Measurements from ENCODE around the gene PEX10. TPM values are rescaled to one million over a fixed set of nuclear protein-coding genes. Genes with fewer than 3 reads are reported as not detected.

PEX10 gene
- total and polyA plus RNA-seq, 4 donors = 4.0 to 15.3 (median 11.4) TPM

GRCh38 chr1:2393471-2393877 lies 18.9 kb downstream of the PEX10 start:
- Histone ChIP-seq H3K36me3 (ENCODE audit: control insufficient read depth in 1 of 2, insufficient read depth in 2 of 2, low read length in 1 of 2) (peaks cover 0 to 6% of the 10 kb centered on the region in 2 donors), H3K4me1 (ENCODE audit: control insufficient read depth in 1 of 2, insufficient read depth in 2 of 2, low read length in 2 of 2) (no peaks in the 10 kb centered on the region), H3K27me3 (ENCODE audit: control insufficient read depth in 1 of 2, insufficient read depth in 2 of 2, low read length in 1 of 2) (no peaks in the 10 kb centered on the region), H3K9me3 (ENCODE audit: control insufficient read depth, low read length) (no peaks in the 10 kb centered on the region), H3K27ac (ENCODE audit: low read depth in 1 of 2, low read length in 2 of 2) (no peak overlapping the region), H3K4me3 (ENCODE audit: low read length in 2 of 2) (no peak overlapping the region)
- intact Hi-C loops (cut with DNase I) = no loop called here
- 58 to 61% methylated on average over 9 of the region's 9 CpGs for WGBS, 2 donors
- DNase-seq (no peak), ATAC-seq (ENCODE audit: low FRiP score) (no peak)

- Histone ChIP-seq H3K9me3 (ENCODE audit: control insufficient read depth, low read length) (no peaks in the 10 kb centered on the region), H3K36me3 (ENCODE audit: control insufficient read depth in 1 of 2, insufficient read depth in 2 of 2, low read length in 1 of 2) (peaks cover 0 to 4% of the 10 kb centered on the region in 2 donors), H3K27ac (ENCODE audit: low read depth in 1 of 2, low read length in 2 of 2) (no peak overlapping the region), H3K4me3 (ENCODE audit: low read length in 2 of 2) (peak overlapping the region in 1 of 2 donors; percentile 92), H3K4me1 (ENCODE audit: control insufficient read depth in 1 of 2, insufficient read depth in 2 of 2, low read length in 2 of 2) (no peaks in the 10 kb centered on the region), H3K27me3 (ENCODE audit: control insufficient read depth in 1 of 2, insufficient read depth in 2 of 2, low read length in 1 of 2) (no peaks in the 10 kb centered on the region)
- intact Hi-C loops (cut with DNase I) = no loop called here
- WGBS, 2 donors = 43 to 49% methylated on average over 16 of the region's 16 CpGs
- DNase-seq = no peak
- no peak for ATAC-seq (ENCODE audit: low FRiP score)
These were observed 19.7 kb downstream of the PEX10 start for GRCh38 chr1:2392686-2393085.

GRCh38 chr1:2391931-2392509 lies 20.3 kb downstream of the PEX10 start:
- H3K27ac ChIP-seq (ENCODE audit: low read depth in 1 of 2, low read length in 2 of 2) = peak overlapping the region; percentile 6 to 59
- ATAC-seq (ENCODE audit: low FRiP score) (peak; percentile 5), DNase-seq (no peak)
- no peaks in the 10 kb centered on the region for H3K4me1 ChIP-seq (ENCODE audit: control insufficient read depth in 1 of 2, insufficient read depth in 2 of 2, low read length in 2 of 2)
- no peaks in the 10 kb centered on the region for H3K9me3 ChIP-seq (ENCODE audit: control insufficient read depth, low read length)
- intact Hi-C loops (cut with DNase I) = no loop called here
- WGBS, 2 donors = 0 to 1% methylated on average over 18 to 62 of the region's 62 CpGs
- peaks cover 0 to 2% of the 10 kb centered on the region in 2 donors for H3K36me3 ChIP-seq (ENCODE audit: control insufficient read depth in 1 of 2, insufficient read depth in 2 of 2, low read length in 1 of 2)
- H3K4me3 ChIP-seq (ENCODE audit: low read length in 2 of 2) = peak overlapping the region; percentile 92 to 95
- no peaks in the 10 kb centered on the region for H3K27me3 ChIP-seq (ENCODE audit: control insufficient read depth in 1 of 2, insufficient read depth in 2 of 2, low read length in 1 of 2)

- ATAC-seq (ENCODE audit: low FRiP score) (peak; percentile 97), DNase-seq (peak; percentile 100)
- Histone ChIP-seq H3K4me3 (ENCODE audit: low read length in 2 of 2) (peak within 1 kb of the TSS; percentile 92 to 95), H3K9me3 (ENCODE audit: control insufficient read depth, low read length) (no peaks in the 10 kb centered on the region), H3K27ac (ENCODE audit: low read depth in 1 of 2, low read length in 2 of 2) (peak within 1 kb of the TSS; percentile 6 to 59), H3K27me3 (ENCODE audit: control insufficient read depth in 1 of 2, insufficient read depth in 2 of 2, low read length in 1 of 2) (no peaks in the 10 kb centered on the region), H3K36me3 (ENCODE audit: control insufficient read depth in 1 of 2, insufficient read depth in 2 of 2, low read length in 1 of 2) (peaks cover 0 to 2% of the 10 kb centered on the region in 2 donors), H3K4me1 (ENCODE audit: control insufficient read depth in 1 of 2, insufficient read depth in 2 of 2, low read length in 2 of 2) (no peaks in the 10 kb centered on the region)
- 0 to 1% methylated on average over 92 to 103 of the region's 103 CpGs for WGBS, 2 donors
- intact Hi-C loops (cut with DNase I) = no loop called here
These were observed 21.1 kb downstream of the PEX10 start, which contains the start of the genes MORN1 and RER1 for GRCh38 chr1:2391041-2391930. Gene MORN1 (minus strand): TSS chr1:2391554. CDS start chr1:2391533, 21 bp downstream. Gene RER1 (plus strand): TSS chr1:2391841. CDS start chr1:2395791, 3,950 bp downstream.

- WGBS, 2 donors = 90 to 92% methylated on average over 7 of the region's 7 CpGs
- H3K4me1 ChIP-seq (ENCODE audit: control insufficient read depth in 1 of 2, insufficient read depth in 2 of 2, low read length in 2 of 2) = no peaks in the 10 kb centered on the region
- no peaks in the 10 kb centered on the region for H3K9me3 ChIP-seq (ENCODE audit: control insufficient read depth, low read length)
- H3K36me3 ChIP-seq (ENCODE audit: control insufficient read depth in 1 of 2, insufficient read depth in 2 of 2, low read length in 1 of 2) = peaks cover 0 to 2% of the 10 kb centered on the region in 2 donors
- ATAC-seq (ENCODE audit: low FRiP score) (no peak), DNase-seq (peak in 1 of 2 donors; percentile 26)
- H3K4me3 ChIP-seq (ENCODE audit: low read length in 2 of 2) = no peak overlapping the region
- no peak overlapping the region for H3K27ac ChIP-seq (ENCODE audit: low read depth in 1 of 2, low read length in 2 of 2)
- no peaks in the 10 kb centered on the region for H3K27me3 ChIP-seq (ENCODE audit: control insufficient read depth in 1 of 2, insufficient read depth in 2 of 2, low read length in 1 of 2)
- intact Hi-C loops (cut with DNase I) = no loop called here
These were observed 22.7 kb downstream of the PEX10 start for GRCh38 chr1:2389644-2390043.

GRCh38 chr1:2388004-2388913 lies 24.1 kb downstream of the PEX10 start:
- intact Hi-C loops (cut with DNase I) = no loop called here
- H3K27ac ChIP-seq (ENCODE audit: low read depth in 1 of 2, low read length in 2 of 2) = no peak overlapping the region
- H3K36me3 ChIP-seq (ENCODE audit: control insufficient read depth in 1 of 2, insufficient read depth in 2 of 2, low read length in 1 of 2) = no peaks in the 10 kb centered on the region
- no peak for ATAC-seq (ENCODE audit: low FRiP score)
- WGBS, 2 donors = 91 to 94% methylated on average over 32 of the region's 32 CpGs
- H3K9me3 ChIP-seq (ENCODE audit: control insufficient read depth, low read length) = no peaks in the 10 kb centered on the region
- H3K27me3 ChIP-seq (ENCODE audit: control insufficient read depth in 1 of 2, insufficient read depth in 2 of 2, low read length in 1 of 2) = no peaks in the 10 kb centered on the region
- no peak overlapping the region for H3K4me3 ChIP-seq (ENCODE audit: low read length in 2 of 2)
- no peaks in the 10 kb centered on the region for H3K4me1 ChIP-seq (ENCODE audit: control insufficient read depth in 1 of 2, insufficient read depth in 2 of 2, low read length in 2 of 2)
- DNase-seq = peak; percentile 30 to 73

GRCh38 chr1:2386636-2387611 lies 25.4 kb downstream of the PEX10 start:
- Histone ChIP-seq H3K4me1 (ENCODE audit: control insufficient read depth in 1 of 2, insufficient read depth in 2 of 2, low read length in 2 of 2) (no peaks in the 10 kb centered on the region), H3K27me3 (ENCODE audit: control insufficient read depth in 1 of 2, insufficient read depth in 2 of 2, low read length in 1 of 2) (no peaks in the 10 kb centered on the region), H3K4me3 (ENCODE audit: low read length in 2 of 2) (no peak overlapping the region), H3K9me3 (ENCODE audit: control insufficient read depth, low read length) (no peaks in the 10 kb centered on the region), H3K36me3 (ENCODE audit: control insufficient read depth in 1 of 2, insufficient read depth in 2 of 2, low read length in 1 of 2) (no peaks in the 10 kb centered on the region), H3K27ac (ENCODE audit: low read depth in 1 of 2, low read length in 2 of 2) (no peak overlapping the region)
- WGBS, 2 donors = 92 to 95% methylated on average over 30 of the region's 30 CpGs
- ATAC-seq (ENCODE audit: low FRiP score) (no peak), DNase-seq (peak; percentile 37 to 62)
- intact Hi-C loops (cut with DNase I) = no loop called here

All from aorta (tissue), 5 donors.